Astrocyte (in vitro differentiated cells and primary cell): Measurements from ENCODE around the gene SPTBN1.

Experiments
- CTCF ChIP-seq: IDR thresholded peaks from 2 replicates; pipeline ENCODE4 v1.5.1; 2011; ENCODE audit warnings: low read depth, mild to moderate bottlenecking, inconsistent platforms, low read length, moderate library complexity; ENCODE audit not compliant: insufficient read depth
- EZH2 ChIP-seq: IDR thresholded peaks from 2 replicates; pipeline ENCODE4 v1.6.1; 2012; ENCODE audit warnings: mild to moderate bottlenecking, low read length, inconsistent platforms; ENCODE audit not compliant: insufficient read depth

- TF ChIP-seq EZH2 (no peak), CTCF (no peak)
Observed at GRCh38 chr2:54634021-54634420, 177.9 kb downstream of the SPTBN1 start.
